Measurements from ENCODE around the gene OPA3. TPM values are rescaled to one million over a fixed set of nuclear protein-coding genes. Genes with fewer than 3 reads are reported as not detected.

OPA3 gene
- total and polyA plus RNA-seq, 2 donors (not counting 1 experiment from before 2014, with no cell fraction given) = 7.3 to 11.2 TPM

DNA sequence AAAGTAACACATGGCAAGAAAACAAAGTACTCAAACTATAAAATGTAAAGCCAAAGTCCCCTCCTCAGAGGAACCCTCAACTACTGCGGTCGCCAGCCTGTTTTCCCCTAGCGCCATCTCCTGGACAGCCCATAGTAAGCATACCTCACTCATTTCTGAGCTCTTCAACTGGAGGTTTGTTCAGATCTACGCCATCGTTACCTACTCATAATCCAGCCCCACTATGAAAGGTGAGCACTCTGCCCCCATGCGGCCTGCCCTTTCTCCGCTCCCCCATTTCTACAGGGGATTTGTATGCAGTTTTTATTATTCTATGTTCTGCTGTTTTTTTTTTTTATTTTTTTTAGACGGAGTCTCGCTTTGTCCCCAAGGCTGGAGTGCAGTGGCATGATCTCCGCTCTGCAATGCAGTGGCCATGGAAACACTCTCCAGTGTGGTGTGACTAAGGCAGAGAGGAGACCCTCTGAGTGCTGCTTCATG, 26.2 kb downstream of the OPA3 start:
- H3K4me1 ChIP-seq (ENCODE audit: control insufficient read depth in 2 of 2, insufficient read depth in 2 of 2, low read length in 2 of 2) = peaks cover 3 to 31% of the 10 kb centered on the region in 2 donors
- CTCF ChIA-PET = interaction anchor here (0.5 to 2.4 kb wide), 32 partner anchors 9 to 292 kb away, joined by 3 to 18 read pairs (median 5); partner anchors contain the start of genes EML2 and RTN2
- no peak for TF ChIP-seq EZH2 (IDR thresholded peaks at IDR 0.05; ENCODE audit: borderline replicate concordance, insufficient read depth, low read depth, low read length, poor library complexity, severe bottlenecking)
- TF ChIP-seq, protein P1, sequence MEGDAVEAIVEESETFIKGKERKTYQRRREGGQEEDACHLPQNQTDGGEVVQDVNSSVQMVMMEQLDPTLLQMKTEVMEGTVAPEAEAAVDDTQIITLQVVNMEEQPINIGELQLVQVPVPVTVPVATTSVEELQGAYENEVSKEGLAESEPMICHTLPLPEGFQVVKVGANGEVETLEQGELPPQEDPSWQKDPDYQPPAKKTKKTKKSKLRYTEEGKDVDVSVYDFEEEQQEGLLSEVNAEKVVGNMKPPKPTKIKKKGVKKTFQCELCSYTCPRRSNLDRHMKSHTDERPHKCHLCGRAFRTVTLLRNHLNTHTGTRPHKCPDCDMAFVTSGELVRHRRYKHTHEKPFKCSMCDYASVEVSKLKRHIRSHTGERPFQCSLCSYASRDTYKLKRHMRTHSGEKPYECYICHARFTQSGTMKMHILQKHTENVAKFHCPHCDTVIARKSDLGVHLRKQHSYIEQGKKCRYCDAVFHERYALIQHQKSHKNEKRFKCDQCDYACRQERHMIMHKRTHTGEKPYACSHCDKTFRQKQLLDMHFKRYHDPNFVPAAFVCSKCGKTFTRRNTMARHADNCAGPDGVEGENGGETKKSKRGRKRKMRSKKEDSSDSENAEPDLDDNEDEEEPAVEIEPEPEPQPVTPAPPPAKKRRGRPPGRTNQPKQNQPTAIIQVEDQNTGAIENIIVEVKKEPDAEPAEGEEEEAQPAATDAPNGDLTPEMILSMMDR (IDR thresholded peaks at IDR 0.05) = peak; percentile 85
- peak overlapping the region; percentile 37 for H3K4me2 ChIP-seq (replicated peaks; ENCODE audit: low read depth, low read length, poor library complexity, severe bottlenecking)
- no peaks in the 10 kb centered on the region for H3K9me3 Mint-ChIP-seq (ENCODE audit: insufficient read depth)
- H3K9ac ChIP-seq (ENCODE audit: low read length) = no peak overlapping the region
- 35% methylated on average over 6 of the region's 10 CpGs for WGBS (ENCODE audit: insufficient coverage)
- H3K4me3 Mint-ChIP-seq = no peak overlapping the region
- H3K27ac ChIP-seq (ENCODE audit: low read length in 2 of 2) = peak overlapping the region in 1 of 2 donors; percentile 30
- no peaks in the 10 kb centered on the region for H3K9me3 ChIP-seq (ENCODE audit: control extremely low read depth in 1 of 3, control insufficient read depth in 2 of 3, insufficient read depth in 1 of 3, low read length in 2 of 3)
- peak overlapping the region; percentile 8 for H3K27ac Mint-ChIP-seq
- DNase-seq (peak; percentile 84), ATAC-seq (ENCODE audit: low read depth) (peak; percentile 98)
- H3K36me3 ChIP-seq (replicated peaks in 1 of 2; ENCODE audit: control extremely low read depth in 1 of 2, control insufficient read depth in 1 of 2, extremely low read depth in 1 of 2, insufficient read depth in 2 of 2, low read length in 1 of 2) = peaks cover 0 to 3% of the 10 kb centered on the region in 2 experiments
- intact Hi-C loops (cut with micrococcal nuclease) = loop anchor here (1.0 to 2.0 kb wide), 4 partner anchors 35 to 85 kb away; no protein-coding TSS in a partner anchor
- no peaks in the 10 kb centered on the region for H3K27me3 Mint-ChIP-seq
- peaks cover 32% of the 10 kb centered on the region for H3K79me2 ChIP-seq (ENCODE audit: control insufficient read depth, insufficient read depth, low read length)
- H3K4me1 Mint-ChIP-seq = peaks cover 23% of the 10 kb centered on the region
- no peaks in the 10 kb centered on the region for H3K27me3 ChIP-seq (replicated peaks in 1 of 4; ENCODE audit: control extremely low read depth in 1 of 4, control insufficient read depth in 3 of 4, insufficient read depth in 4 of 4, low read length in 3 of 4)
- H2AFZ ChIP-seq (ENCODE audit: insufficient read depth, low read depth, low read length, poor library complexity, severe bottlenecking) = no peak overlapping the region
- POLR2A ChIA-PET = interaction anchor here (0.5 to 0.7 kb wide), 4 partner anchors 19 to 867 kb away, joined by 3 read pairs; no protein-coding TSS in a partner anchor
- no peak overlapping the region for H3K4me3 ChIP-seq (ENCODE audit: control extremely low read depth in 1 of 5, extremely low read depth in 1 of 5, insufficient read depth in 1 of 5, low read depth in 2 of 5, low read length in 4 of 5)
- H4K20me1 ChIP-seq (ENCODE audit: control insufficient read depth, insufficient read depth, low read length, poor library complexity, severe bottlenecking) = no peaks in the 10 kb centered on the region

DNA sequence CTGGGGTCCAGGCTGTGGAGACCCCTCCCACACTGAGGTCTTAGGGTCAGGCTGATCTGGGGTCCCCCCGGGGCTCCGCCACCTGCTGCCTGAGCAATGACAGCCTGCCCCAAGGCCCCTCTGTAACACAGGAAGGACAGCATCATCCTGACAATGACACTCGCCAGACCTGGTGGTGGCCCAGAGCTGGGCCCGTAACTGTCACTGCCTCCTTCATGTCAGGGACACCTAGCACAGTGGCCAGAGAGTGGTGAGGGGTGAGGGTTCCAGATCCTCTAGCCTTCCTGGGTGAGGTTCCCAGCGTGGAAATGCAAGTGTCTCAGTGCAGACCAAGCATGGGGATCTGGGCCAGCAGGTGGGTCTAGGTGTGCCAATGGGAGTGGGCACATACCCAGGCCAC, 27.8 kb downstream of the OPA3 start:
- Histone ChIP-seq H3K4me2 (replicated peaks; ENCODE audit: low read depth, low read length, poor library complexity, severe bottlenecking) (no peak overlapping the region), H3K9me3 (ENCODE audit: control extremely low read depth in 1 of 3, control insufficient read depth in 2 of 3, insufficient read depth in 1 of 3, low read length in 2 of 3) (no peaks in the 10 kb centered on the region), H3K27me3 (replicated peaks in 1 of 4; ENCODE audit: control extremely low read depth in 1 of 4, control insufficient read depth in 3 of 4, insufficient read depth in 4 of 4, low read length in 3 of 4) (no peaks in the 10 kb centered on the region), H3K79me2 (ENCODE audit: control insufficient read depth, insufficient read depth, low read length) (peaks cover 32% of the 10 kb centered on the region), H3K4me1 (ENCODE audit: control insufficient read depth in 2 of 2, insufficient read depth in 2 of 2, low read length in 2 of 2) (peaks cover 3 to 15% of the 10 kb centered on the region in 2 donors), H3K4me3 (ENCODE audit: control extremely low read depth in 1 of 5, extremely low read depth in 1 of 5, insufficient read depth in 1 of 5, low read depth in 2 of 5, low read length in 4 of 5) (no peak overlapping the region), H3K36me3 (replicated peaks in 1 of 2; ENCODE audit: control extremely low read depth in 1 of 2, control insufficient read depth in 1 of 2, extremely low read depth in 1 of 2, insufficient read depth in 2 of 2, low read length in 1 of 2) (peaks cover 0 to 5% of the 10 kb centered on the region in 2 experiments), H3K27ac (ENCODE audit: low read length in 2 of 2) (no peak overlapping the region), H4K20me1 (ENCODE audit: control insufficient read depth, insufficient read depth, low read length, poor library complexity, severe bottlenecking) (no peaks in the 10 kb centered on the region), H3K9ac (ENCODE audit: low read length) (no peak overlapping the region), H2AFZ (ENCODE audit: insufficient read depth, low read depth, low read length, poor library complexity, severe bottlenecking) (no peak overlapping the region)
- intact Hi-C loops (cut with micrococcal nuclease) = no loop called here
- ChIA-PET POLR2A (no interaction called here), CTCF (interaction anchor here (0.5 to 1.7 kb wide), 5 partner anchors 9 to 173 kb away, joined by 3 to 5 read pairs (median 3); no protein-coding TSS in a partner anchor)
- no peak for DNase-seq
- H3K9me3 Mint-ChIP-seq (ENCODE audit: insufficient read depth) = no peaks in the 10 kb centered on the region
- peak overlapping the region; percentile 63 for H3K27ac Mint-ChIP-seq
- TF ChIP-seq EZH2 (IDR thresholded peaks at IDR 0.05; ENCODE audit: borderline replicate concordance, insufficient read depth, low read depth, low read length, poor library complexity, severe bottlenecking) = no peak
- TF ChIP-seq, protein P1 (IDR thresholded peaks at IDR 0.05) = no peak
- no peak overlapping the region for H3K4me3 Mint-ChIP-seq
- 95% methylated on average over 5 of the region's 5 CpGs for WGBS (ENCODE audit: insufficient coverage)
- peaks cover 15% of the 10 kb centered on the region for H3K4me1 Mint-ChIP-seq
- H3K27me3 Mint-ChIP-seq = no peaks in the 10 kb centered on the region
- ATAC-seq (ENCODE audit: low read depth) = no peak

Measured in B cell (primary cell).